GM21529 (cell line): Measurements from ENCODE around the gene FALEC.

ENCODE experiments used
- ATAC-seq: cut with Tn5 transposase; IDR thresholded peaks from one replicate; pipeline ENCODE4 v1.9.1; 2021; ENCODE audit not compliant: unreplicated experiment

FALEC gene

GRCh38 chr1:150511985-150512660, 3.4 kb upstream of the FALEC start:
- no peak for ATAC-seq

GRCh38 chr1:150512846-150513245, 2.7 kb upstream of the FALEC start:
- no peak for ATAC-seq

- ATAC-seq = no peak
These were observed 2.2 kb upstream of the FALEC start for GRCh38 chr1:150513351-150513791.

GRCh38 chr1:150514260-150514659, 1.3 kb upstream of the FALEC start:
- ATAC-seq = no peak

GRCh38 chr1:150514913-150515327, 632 bp upstream of the FALEC start:
- no peak for ATAC-seq

GRCh38 chr1:150516050-150516591, 569 bp downstream of the FALEC start:
- ATAC-seq = no peak

- no peak for ATAC-seq
These were observed 1.1 kb downstream of the FALEC start for GRCh38 chr1:150516616-150517015.

GRCh38 chr1:150521196-150521968, 5.8 kb downstream of the FALEC start:
- no peak for ATAC-seq

- no peak for ATAC-seq
These were observed 9.8 kb downstream of the FALEC start for GRCh38 chr1:150525348-150525747.

- ATAC-seq = no peak
These were observed 12.6 kb downstream of the FALEC start for GRCh38 chr1:150528196-150528595.

GRCh38 chr1:150529017-150529416, 13.5 kb downstream of the FALEC start:
- no peak for ATAC-seq

- ATAC-seq = no peak
These were observed 15.1 kb downstream of the FALEC start for GRCh38 chr1:150530491-150531159.

- no peak for ATAC-seq
These were observed 17.3 kb downstream of the FALEC start for GRCh38 chr1:150532860-150533259.

- ATAC-seq = no peak
These were observed 18.4 kb downstream of the FALEC start for GRCh38 chr1:150534002-150534401.

GRCh38 chr1:150535511-150536287, 20.1 kb downstream of the FALEC start:
- ATAC-seq = no peak

GRCh38 chr1:150536836-150537731, 21.5 kb downstream of the FALEC start:
- ATAC-seq = no peak

GRCh38 chr1:150537732-150538684, 22.5 kb downstream of the FALEC start:
- no peak for ATAC-seq

GRCh38 chr1:150543500-150544143, 28.1 kb downstream of the FALEC start:
- no peak for ATAC-seq
